ENCODE data around the gene ZC3H8. TPM values are rescaled to one million over a fixed set of nuclear protein-coding genes. Genes with fewer than 3 reads are reported as not detected.
"Not testable (repeated sequence)": the region's sequence is repeated elsewhere in the genome, so short reads cannot be mapped to it uniquely, and the experiment has no call there.

ZC3H8 gene
- total RNA-seq, 1 donor from 2014 or later, result 31.8 TPM

GRCh38 chr2:112253261-112253815, 1.5 kb downstream of the ZC3H8 start:
- H3K4me3 Mint-ChIP-seq (ENCODE audit: low read depth), result no peak overlapping the region
- H3K27ac Mint-ChIP-seq, result peak overlapping the region; percentile 80
- DNase-seq (ENCODE audit: low spot score), result no peak
- H3K27me3 Mint-ChIP-seq (ENCODE audit: low read depth), result no peaks in the 10 kb centered on the region
- H3K9me3 Mint-ChIP-seq, result no peaks in the 10 kb centered on the region
- intact Hi-C loops (cut with micrococcal nuclease), result loop anchor here (2.0 to 10.0 kb wide), 2 partner anchors 71 to 369 kb away; partner anchors contain the start of gene ANAPC1
- H3K36me3 Mint-ChIP-seq (ENCODE audit: low read depth), result peaks cover 16% of the 10 kb centered on the region
- H3K4me1 Mint-ChIP-seq (ENCODE audit: low read depth), result peaks cover 20% of the 10 kb centered on the region

- Mint-ChIP-seq H3K27ac (no peak overlapping the region), H3K9me3 (no peaks in the 10 kb centered on the region), H3K4me1 (ENCODE audit: low read depth) (peaks cover 18% of the 10 kb centered on the region), H3K4me3 (ENCODE audit: low read depth) (no peak overlapping the region), H3K36me3 (ENCODE audit: low read depth) (peaks cover 35% of the 10 kb centered on the region), H3K27me3 (ENCODE audit: low read depth) (no peaks in the 10 kb centered on the region)
- DNase-seq (ENCODE audit: low spot score), result no peak
- intact Hi-C loops (cut with micrococcal nuclease), result loop anchor here (10.0 kb wide), 1 partner anchor 366 kb away; the partner anchor contains the start of gene ANAPC1
Observed at GRCh38 chr2:112251271-112251670, 3.6 kb downstream of the ZC3H8 start.

- Mint-ChIP-seq H3K27ac (no peak overlapping the region), H3K36me3 (ENCODE audit: low read depth) (peaks cover 81% of the 10 kb centered on the region), H3K9me3 (no peaks in the 10 kb centered on the region), H3K27me3 (ENCODE audit: low read depth) (no peaks in the 10 kb centered on the region), H3K4me1 (ENCODE audit: low read depth) (peaks cover 26% of the 10 kb centered on the region), H3K4me3 (ENCODE audit: low read depth) (no peak overlapping the region)
- intact Hi-C loops (cut with micrococcal nuclease), result no loop called here
- no peak for DNase-seq (ENCODE audit: low spot score)
Observed at GRCh38 chr2:112244854-112245253, 10.0 kb downstream of the ZC3H8 start.

- Mint-ChIP-seq H3K4me3 (ENCODE audit: low read depth) (no peak overlapping the region), H3K27ac (no peak overlapping the region), H3K9me3 (no peaks in the 10 kb centered on the region), H3K4me1 (ENCODE audit: low read depth) (peaks cover 27% of the 10 kb centered on the region), H3K36me3 (ENCODE audit: low read depth) (peaks cover 73% of the 10 kb centered on the region), H3K27me3 (ENCODE audit: low read depth) (no peaks in the 10 kb centered on the region)
- no peak for DNase-seq (ENCODE audit: low spot score)
- intact Hi-C loops (cut with micrococcal nuclease), result no loop called here
Observed at GRCh38 chr2:112243233-112243632, 11.6 kb downstream of the ZC3H8 start.

DNA sequence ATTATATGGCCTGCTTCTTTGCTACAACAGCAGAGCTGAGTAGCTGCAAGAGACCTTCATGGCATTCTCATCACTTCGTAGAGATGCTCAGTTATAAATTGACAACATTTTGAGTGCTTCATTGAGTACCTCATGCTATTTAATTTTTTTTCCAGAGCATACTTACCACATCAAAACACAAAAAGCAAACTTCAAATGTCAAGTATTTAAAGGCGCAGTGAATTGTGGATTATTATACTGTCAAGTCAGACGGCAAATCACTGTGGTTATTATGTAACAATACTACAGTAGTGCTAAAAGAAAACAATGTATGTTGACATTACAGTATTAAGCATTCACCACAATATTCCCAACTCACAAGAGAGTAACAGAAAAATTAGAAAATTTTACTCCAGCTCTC, 12.5 kb downstream of the ZC3H8 start:
- Mint-ChIP-seq H3K27me3 (ENCODE audit: low read depth) (no peaks in the 10 kb centered on the region), H3K9me3 (no peaks in the 10 kb centered on the region), H3K27ac (no peak overlapping the region), H3K4me1 (ENCODE audit: low read depth) (peaks cover 27% of the 10 kb centered on the region), H3K4me3 (ENCODE audit: low read depth) (no peak overlapping the region), H3K36me3 (ENCODE audit: low read depth) (peaks cover 71% of the 10 kb centered on the region)
- intact Hi-C loops (cut with micrococcal nuclease), result no loop called here
- DNase-seq (ENCODE audit: low spot score), result no peak

DNA sequence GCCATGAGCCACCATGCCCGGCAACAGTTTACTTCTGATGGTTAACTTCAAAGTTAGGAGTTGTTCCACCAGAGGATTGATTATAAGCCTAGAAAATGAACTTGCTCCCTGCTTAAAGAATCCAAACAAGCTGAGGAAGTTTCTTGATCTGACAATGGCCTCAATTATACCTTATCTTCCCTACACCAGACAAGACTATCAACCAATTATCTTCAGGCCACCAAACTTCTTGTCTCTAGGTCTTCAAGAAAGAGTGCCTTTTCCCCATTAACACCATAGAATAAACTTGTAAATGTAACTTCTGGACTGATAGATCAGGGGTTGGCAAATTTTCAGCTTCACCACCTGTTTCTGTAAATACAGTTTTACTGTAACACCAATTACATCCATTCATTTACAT, 15.0 kb downstream of the ZC3H8 start:
- Mint-ChIP-seq H3K27me3 (ENCODE audit: low read depth) (no peaks in the 10 kb centered on the region), H3K27ac (no peak overlapping the region), H3K4me3 (ENCODE audit: low read depth) (no peak overlapping the region), H3K4me1 (ENCODE audit: low read depth) (peaks cover 21% of the 10 kb centered on the region), H3K36me3 (ENCODE audit: low read depth) (peaks cover 59% of the 10 kb centered on the region), H3K9me3 (no peaks in the 10 kb centered on the region)
- no peak for DNase-seq (ENCODE audit: low spot score)
- intact Hi-C loops (cut with micrococcal nuclease), result no loop called here

GRCh38 chr2:112230371-112230770, 24.5 kb downstream of the ZC3H8 start:
- H3K4me1 Mint-ChIP-seq (ENCODE audit: low read depth), result peaks cover 2% of the 10 kb centered on the region
- H3K27me3 Mint-ChIP-seq (ENCODE audit: low read depth), result no peaks in the 10 kb centered on the region
- no peaks in the 10 kb centered on the region for H3K9me3 Mint-ChIP-seq
- no peak overlapping the region for H3K4me3 Mint-ChIP-seq (ENCODE audit: low read depth)
- H3K27ac Mint-ChIP-seq, result no peak overlapping the region
- DNase-seq (ENCODE audit: low spot score), result no peak
- intact Hi-C loops (cut with micrococcal nuclease), result no loop called here
- peaks cover 56% of the 10 kb centered on the region for H3K36me3 Mint-ChIP-seq (ENCODE audit: low read depth)

DNA sequence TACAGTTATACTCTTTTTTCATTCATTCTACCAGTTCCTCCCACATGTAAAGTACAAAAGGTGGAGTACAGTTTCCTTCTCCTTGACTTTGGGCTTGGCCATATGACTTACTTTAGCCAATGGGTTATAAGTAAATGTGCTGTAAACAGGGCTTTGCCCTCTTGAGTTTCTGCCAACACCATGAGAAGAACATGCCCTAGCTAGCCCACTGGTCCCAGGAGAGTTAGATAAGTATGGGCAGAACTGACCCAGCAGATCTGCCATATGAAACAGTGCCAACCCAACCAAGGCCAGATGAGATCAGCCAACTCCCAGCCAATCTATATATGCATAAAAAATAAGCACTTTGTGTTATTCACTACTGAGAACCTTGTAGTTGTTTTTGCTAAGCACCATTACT, 25.5 kb downstream of the ZC3H8 start:
- H3K27ac Mint-ChIP-seq, result no peak overlapping the region
- DNase-seq (ENCODE audit: low spot score), result no peak
- intact Hi-C loops (cut with micrococcal nuclease), result no loop called here
- peaks cover 60% of the 10 kb centered on the region for H3K36me3 Mint-ChIP-seq (ENCODE audit: low read depth)
- H3K4me1 Mint-ChIP-seq (ENCODE audit: low read depth), result peaks cover 2% of the 10 kb centered on the region
- H3K9me3 Mint-ChIP-seq, result no peaks in the 10 kb centered on the region
- H3K27me3 Mint-ChIP-seq (ENCODE audit: low read depth), result no peaks in the 10 kb centered on the region
- no peak overlapping the region for H3K4me3 Mint-ChIP-seq (ENCODE audit: low read depth)

DNA sequence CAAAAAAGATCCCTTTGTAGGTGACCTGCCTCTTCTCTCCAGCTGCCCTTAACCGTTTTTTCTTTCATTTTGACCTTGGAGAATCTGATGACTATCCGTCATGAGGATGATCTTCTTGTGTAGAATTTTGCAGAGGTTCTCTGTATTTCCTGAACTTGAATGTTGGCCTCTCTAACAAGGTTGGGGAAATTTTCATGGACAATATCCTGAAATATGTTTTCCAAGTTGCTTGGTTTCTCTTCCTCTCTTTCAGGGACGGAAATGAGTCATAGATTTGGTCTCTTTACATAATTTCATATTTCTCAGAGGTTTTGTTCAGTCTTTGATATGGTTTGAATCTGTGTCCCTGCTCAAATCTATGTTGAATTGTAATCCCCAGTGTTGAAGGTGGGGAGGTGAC, 34.0 kb downstream of the ZC3H8 start:
- no peak overlapping the region for H3K27ac Mint-ChIP-seq
- peaks cover 24% of the 10 kb centered on the region for H3K9me3 Mint-ChIP-seq
- H3K27me3 Mint-ChIP-seq (ENCODE audit: low read depth), result no peaks in the 10 kb centered on the region
- DNase-seq (ENCODE audit: low spot score), result no peak
- peaks cover 9% of the 10 kb centered on the region for H3K4me1 Mint-ChIP-seq (ENCODE audit: low read depth)
- intact Hi-C loops (cut with micrococcal nuclease), result no loop called here
- peaks cover 28% of the 10 kb centered on the region for H3K36me3 Mint-ChIP-seq (ENCODE audit: low read depth)
- H3K4me3 Mint-ChIP-seq (ENCODE audit: low read depth), result no peak overlapping the region

GRCh38 chr2:112220186-112220585, 34.7 kb downstream of the ZC3H8 start:
- Mint-ChIP-seq H3K4me1 (ENCODE audit: low read depth) (peaks cover 9% of the 10 kb centered on the region), H3K27me3 (ENCODE audit: low read depth) (no peaks in the 10 kb centered on the region), H3K36me3 (ENCODE audit: low read depth) (peaks cover 23% of the 10 kb centered on the region), H3K4me3 (ENCODE audit: low read depth) (no peak overlapping the region), H3K27ac (no peak overlapping the region), H3K9me3 (peaks cover 24% of the 10 kb centered on the region)
- no peak for DNase-seq (ENCODE audit: low spot score)
- intact Hi-C loops (cut with micrococcal nuclease), result no loop called here

- H3K36me3 Mint-ChIP-seq (ENCODE audit: low read depth), result peaks cover 25% of the 10 kb centered on the region
- H3K4me3 Mint-ChIP-seq (ENCODE audit: low read depth), result no peak overlapping the region
Observed at GRCh38 chr2:112217854-112218253, 37.0 kb downstream of the ZC3H8 start.

DNA sequence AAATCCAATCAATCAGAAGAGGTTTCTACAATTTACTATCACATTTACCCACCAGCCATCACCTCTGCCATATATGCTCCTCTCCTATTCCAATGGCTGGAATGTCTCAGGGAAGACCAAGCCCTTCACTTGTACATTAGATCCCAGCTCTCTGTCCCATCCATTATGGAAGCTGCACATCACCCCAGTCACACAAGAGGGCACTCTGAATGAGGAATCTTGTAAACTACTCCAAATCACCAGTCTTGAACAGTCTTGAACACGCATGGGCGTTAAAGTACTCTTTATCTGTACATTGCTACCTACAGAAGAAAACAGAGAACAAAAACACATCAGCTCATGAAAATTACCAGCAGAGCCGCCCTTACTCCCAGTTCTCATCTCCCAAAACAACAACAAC, 38.7 kb downstream of the ZC3H8 start:
- Mint-ChIP-seq H3K27ac (no peak overlapping the region), H3K4me1 (ENCODE audit: low read depth) (peaks cover 5% of the 10 kb centered on the region), H3K27me3 (ENCODE audit: low read depth) (no peaks in the 10 kb centered on the region), H3K9me3 (peaks cover 9% of the 10 kb centered on the region), H3K36me3 (ENCODE audit: low read depth) (peaks cover 35% of the 10 kb centered on the region), H3K4me3 (ENCODE audit: low read depth) (no peak overlapping the region)
- DNase-seq (ENCODE audit: low spot score), result no peak
- intact Hi-C loops (cut with micrococcal nuclease), result no loop called here

More at GRCh38 chr2:112217854-112218253, 37.0 kb downstream of the ZC3H8 start:
- peaks cover 24% of the 10 kb centered on the region for H3K9me3 Mint-ChIP-seq
- no peak overlapping the region for H3K27ac Mint-ChIP-seq
- no peak for DNase-seq (ENCODE audit: low spot score)
- no peaks in the 10 kb centered on the region for H3K27me3 Mint-ChIP-seq (ENCODE audit: low read depth)
- intact Hi-C loops (cut with micrococcal nuclease), result no loop called here
- H3K4me1 Mint-ChIP-seq (ENCODE audit: low read depth), result peaks cover 9% of the 10 kb centered on the region

GRCh38 chr2:112207905-112208304, 46.9 kb downstream of the ZC3H8 start:
- H3K27me3 Mint-ChIP-seq (ENCODE audit: low read depth); H3K4me3 Mint-ChIP-seq (ENCODE audit: low read depth); DNase-seq (ENCODE audit: low spot score); intact Hi-C loops (cut with micrococcal nuclease); H3K27ac Mint-ChIP-seq; H3K4me1 Mint-ChIP-seq (ENCODE audit: low read depth): not testable (repeated sequence)
- Mint-ChIP-seq H3K9me3 (peaks cover 37% of the 10 kb centered on the region), H3K36me3 (ENCODE audit: low read depth) (peaks cover 47% of the 10 kb centered on the region)

- peaks cover 45% of the 10 kb centered on the region for H3K9me3 Mint-ChIP-seq
- peaks cover 3% of the 10 kb centered on the region for H3K4me1 Mint-ChIP-seq (ENCODE audit: low read depth)
- no peaks in the 10 kb centered on the region for H3K27me3 Mint-ChIP-seq (ENCODE audit: low read depth)
- no peak overlapping the region for H3K27ac Mint-ChIP-seq
- peaks cover 47% of the 10 kb centered on the region for H3K36me3 Mint-ChIP-seq (ENCODE audit: low read depth)
- intact Hi-C loops (cut with micrococcal nuclease), result no loop called here
- H3K4me3 Mint-ChIP-seq (ENCODE audit: low read depth), result no peak overlapping the region
- DNase-seq (ENCODE audit: low spot score), result no peak
Observed at GRCh38 chr2:112204411-112204810, 50.4 kb downstream of the ZC3H8 start.

Measured in activated T-helper 2 cell treated with anti-CD3 and anti-CD28 coated beads, Interferon-gamma antibody, Interleukin-2, Interleukin-4, amounts not matched to agents 10 μg/mL and 5 μg/mL and 100 μg/mL, durations not matched to agents 14 hours and 24 hours and 36 hours (primary cell).